Choroid plexus epithelial cell (primary cell): Measurements from ENCODE around the gene POLR1C.
"Not testable (repeated sequence)": the region's sequence is repeated elsewhere in the genome, so short reads cannot be mapped to it uniquely, and the experiment has no call there.

ENCODE experiments used
- DNase-seq: peaks from one replicate; pipeline ENCODE4 v3.0.0-alpha.2; 2010; ENCODE audit warnings: low read depth
- H3K4me3 ChIP-seq: 2 replicates; pipeline ENCODE4 v1.5.1; 2011; ENCODE audit warnings: low read depth, mild to moderate bottlenecking, control low read depth, low read length, moderate library complexity
- CTCF ChIP-seq: conservative IDR thresholded peaks from 2 replicates; pipeline ENCODE4 v1.5.1; 2011; ENCODE audit warnings: low read depth, mild to moderate bottlenecking, control low read depth, inconsistent platforms, low read length, moderate library complexity

Gene POLR1C

DNA sequence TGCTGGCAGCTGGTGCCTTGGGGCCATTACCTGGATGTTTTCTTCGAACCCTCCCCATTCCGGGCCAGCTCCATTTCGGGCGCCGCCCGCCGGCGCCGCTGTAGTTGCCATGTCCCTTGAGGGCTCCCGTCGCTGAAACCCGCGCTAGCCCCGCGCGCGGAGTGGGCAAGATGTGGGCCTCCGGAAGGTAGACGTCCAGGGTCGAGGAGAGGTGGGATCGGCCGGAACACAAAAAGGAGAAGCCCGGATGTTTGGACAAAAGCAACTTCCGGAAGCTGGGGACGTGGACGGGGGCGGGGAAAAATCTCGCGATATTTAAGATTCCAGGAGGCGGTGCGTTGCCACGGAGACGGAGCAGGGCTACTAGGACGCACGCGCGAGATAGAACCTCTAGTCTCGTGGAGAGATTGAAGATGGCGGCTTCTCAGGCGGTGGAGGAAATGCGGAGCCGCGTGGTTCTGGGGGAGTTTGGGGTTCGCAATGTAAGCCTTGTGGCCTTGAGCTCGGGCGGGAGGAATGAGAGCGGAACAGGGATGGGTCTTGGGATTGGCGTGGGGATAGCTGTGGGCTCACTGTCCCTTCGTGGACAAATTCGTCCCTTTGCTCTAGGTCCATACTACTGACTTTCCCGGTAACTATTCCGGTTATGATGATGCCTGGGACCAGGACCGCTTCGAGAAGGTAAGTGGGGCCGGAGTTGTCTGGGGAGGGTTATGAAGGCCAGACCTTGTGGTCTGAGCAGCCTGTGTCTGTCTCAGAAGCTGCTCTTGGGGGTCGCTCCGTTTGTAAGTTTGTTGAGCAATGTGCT, at the start of gene POLR1C, which contains the start of gene YIPF3:
Gene POLR1C, plus strand, starts transcription at position 393 of the 808 bp plus-strand sequence. Its CDS starts 21 bp downstream, at position 414.
Gene YIPF3, minus strand, starts transcription at position 230 of the 808 bp plus-strand sequence. Its CDS starts 119 bp downstream, at position 111.
- TF ChIP-seq CTCF: no peak
- DNase-seq: peak; percentile 99
- peak within 1 kb of the TSS; percentile 98 for H3K4me3 ChIP-seq

DNA sequence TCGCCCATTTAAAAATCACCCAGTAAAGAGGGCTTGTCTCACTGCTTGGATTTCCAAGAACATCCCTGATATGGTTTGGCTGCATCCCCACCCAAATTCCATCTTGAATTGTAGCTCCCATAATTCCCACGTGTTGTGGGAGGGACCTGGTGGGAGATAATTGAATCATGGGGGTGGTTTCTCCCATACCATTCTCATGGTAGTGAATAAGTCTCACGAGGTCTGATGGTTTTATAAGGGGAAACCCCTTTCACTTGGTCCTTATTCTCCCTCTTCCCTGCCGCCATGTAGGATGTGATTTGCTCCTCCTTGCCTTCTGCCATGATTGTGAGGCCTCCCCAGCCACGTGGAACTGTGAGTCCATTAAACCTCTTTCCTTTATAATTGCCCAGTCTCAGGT, 49.6 kb upstream of the POLR1C start:
- H3K4me3 ChIP-seq, DNase-seq: not testable (repeated sequence)

DNA sequence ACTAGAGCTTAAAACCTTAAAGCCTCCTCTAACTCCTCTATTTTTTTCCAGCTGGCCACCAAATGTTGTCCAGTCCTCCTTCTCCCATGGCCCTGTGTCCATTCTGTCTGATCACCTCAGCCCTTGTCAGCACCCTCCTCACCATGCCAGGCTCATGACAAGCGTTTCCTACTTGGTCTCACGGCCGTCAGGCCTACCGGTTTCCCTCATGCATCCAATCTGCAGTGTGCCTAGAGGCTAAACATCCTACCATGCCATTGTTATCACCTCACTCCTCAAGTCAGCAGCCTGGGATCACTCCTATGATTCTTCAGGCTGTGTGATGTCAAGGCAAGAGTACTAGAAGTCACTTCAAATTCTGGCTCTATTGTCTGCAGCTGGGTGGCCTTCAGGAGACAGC, 49.1 kb upstream of the POLR1C start:
- TF ChIP-seq CTCF: no peak
- DNase-seq: no peak
- no peak overlapping the region for H3K4me3 ChIP-seq

DNA sequence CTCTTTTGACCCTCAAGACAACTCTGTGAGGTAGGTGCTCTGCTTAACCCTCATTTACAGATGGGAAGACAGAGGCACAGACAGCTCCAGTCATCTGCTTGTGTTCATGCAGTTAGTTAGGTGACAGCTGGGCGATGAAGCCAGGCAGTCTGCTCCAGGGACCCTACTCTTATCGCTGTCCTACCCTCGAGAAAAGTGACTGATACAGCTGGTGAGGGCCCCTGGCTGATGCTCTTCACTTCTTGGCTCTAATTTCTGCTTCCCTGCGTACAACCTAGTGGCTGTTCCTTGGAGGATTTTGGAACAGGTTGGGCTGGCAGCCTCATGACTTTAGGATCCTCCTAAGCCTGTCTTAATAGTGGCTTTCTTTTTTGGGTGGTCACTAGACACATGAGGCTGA, 48.6 kb upstream of the POLR1C start:
- DNase-seq: no peak
- no peak for TF ChIP-seq CTCF
- no peak overlapping the region for H3K4me3 ChIP-seq

GRCh38 chr6:43468748-43469681, 47.9 kb upstream of the POLR1C start:
- DNase-seq: no peak
- TF ChIP-seq CTCF: no peak
- H3K4me3 ChIP-seq: no peak overlapping the region

DNA sequence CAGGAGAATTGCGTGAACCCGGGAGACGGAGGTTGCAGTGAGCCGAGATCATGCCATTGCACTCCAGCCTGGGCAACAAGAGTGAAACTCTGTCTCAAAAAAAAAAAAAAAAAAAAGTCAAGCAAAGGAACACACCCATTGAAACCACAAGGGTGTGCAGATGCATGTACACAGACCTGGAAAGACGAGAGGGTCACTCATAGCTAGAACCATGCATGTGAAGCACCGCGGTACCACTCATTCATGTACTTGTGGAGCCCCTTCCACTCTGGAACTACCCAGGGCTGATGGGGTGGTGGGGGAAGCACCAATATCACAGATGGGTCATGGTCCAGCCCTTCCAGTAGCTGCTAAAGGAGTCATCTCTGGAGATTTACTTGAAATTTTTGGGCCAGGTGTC, 46.9 kb upstream of the POLR1C start:
- no peak overlapping the region for H3K4me3 ChIP-seq
- DNase-seq: no peak
- TF ChIP-seq CTCF: no peak

DNA sequence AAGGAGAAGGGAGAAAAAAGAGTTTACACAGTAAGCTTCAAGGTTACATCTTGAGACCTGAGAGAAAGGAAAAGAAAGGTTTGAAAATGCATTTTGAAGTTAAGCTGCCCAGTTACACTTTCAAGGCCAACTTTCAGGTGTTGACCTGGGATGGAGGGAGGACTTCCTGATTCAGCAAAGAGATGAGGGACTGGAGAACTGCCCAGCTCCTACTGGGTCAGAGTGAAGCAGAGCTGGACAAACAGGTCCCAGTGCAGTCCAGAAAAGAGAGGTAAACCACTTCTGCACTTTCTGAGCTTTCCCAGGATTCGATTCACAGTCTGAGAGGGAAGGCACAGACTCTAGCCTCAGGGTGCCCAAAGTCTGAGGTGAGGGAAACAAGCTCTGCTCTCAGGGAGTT, 45.5 kb upstream of the POLR1C start:
- H3K4me3 ChIP-seq: no peak overlapping the region
- no peak for DNase-seq
- TF ChIP-seq CTCF: no peak
